Lung (tissue), 12 donors: Measurements from ENCODE around the gene TMEM80. TPM values are rescaled to one million over a fixed set of nuclear protein-coding genes. Genes with fewer than 3 reads are reported as not detected.
A peak's percentile ranks its signal among the peaks of the same experiment; 100 is the strongest.

Experiments used
- ATAC-seq: fragments of 200-7000 bp; cut with Tn5 transposase; one replicate; pipeline ENCODE4 v1.9.1; 2020; ENCODE audit warnings: moderate number of reproducible peaks; ENCODE audit not compliant: insufficient read depth, low FRiP score
- DNase-seq, 3 donors: peaks; one replicate each; pipeline ENCODE4 v3.0.0-alpha.2; 2013 to 2017
- H3K27ac ChIP-seq, 2 donors: one replicate each; pipeline ENCODE4 v1.5.1; 2013; ENCODE audit warnings: mild to moderate bottlenecking in 2 of 2, moderate library complexity in 2 of 2, control low read depth in 1 of 2, inconsistent platforms in 1 of 2, low read depth in 1 of 2, low read length in 1 of 2
- H3K27me3 ChIP-seq, 3 donors: one replicate each; pipeline ENCODE4 v1.5.1; 2013; ENCODE audit warnings: low read length in 2 of 3; ENCODE audit not compliant: control insufficient read depth in 3 of 3, insufficient read depth in 3 of 3
- H3K36me3 ChIP-seq, 4 donors: one replicate each; pipeline ENCODE4 v1.5.1; 2013; ENCODE audit warnings: low read length in 4 of 4, mild to moderate bottlenecking in 1 of 4, moderate library complexity in 1 of 4; ENCODE audit not compliant: control insufficient read depth in 4 of 4, insufficient read depth in 4 of 4
- H3K4me1 ChIP-seq, 5 donors: one replicate each; pipeline ENCODE4 v1.5.1; 2013; ENCODE audit warnings: low read length in 5 of 5, mild to moderate bottlenecking in 2 of 5, moderate library complexity in 1 of 5; ENCODE audit not compliant: control insufficient read depth in 5 of 5, insufficient read depth in 5 of 5
- H3K4me3 ChIP-seq: one replicate; pipeline ENCODE4 v1.5.1; 2013; ENCODE audit warnings: mild to moderate bottlenecking, control low read depth, moderate library complexity
- H3K9ac ChIP-seq, 2 donors: one replicate each; pipeline ENCODE4 v1.5.1; 2013; ENCODE audit warnings: low read length in 2 of 2, control low read depth in 1 of 2; ENCODE audit not compliant: insufficient read depth in 1 of 2
- H3K9me3 ChIP-seq, 4 donors: one replicate each; pipeline ENCODE4 v1.5.1; 2013; ENCODE audit warnings: low read length in 3 of 4, mild to moderate bottlenecking in 1 of 4, moderate library complexity in 1 of 4; ENCODE audit not compliant: control insufficient read depth in 4 of 4, insufficient read depth in 3 of 4
- CTCF ChIP-seq: IDR thresholded peaks from 2 replicates; pipeline ENCODE4 v1.5.1; 2012; ENCODE audit warnings: mild to moderate bottlenecking; ENCODE audit errors: control extremely low read depth, extremely low read depth
- WGBS, 2 donors: extraction: QIAGEN DNeasy Blood & Tissue Kit; methylation state at CpG; one replicate each; pipeline ENCODE4 v1.1.7; 2013; 5-methylcytosine and 5-hydroxymethylcytosine counted together
- polyA plus RNA-seq, 2 donors: library from polyadenylated mRNA; stranded (reverse); fragments of 200-250 nt; gene quantifications; one replicate each; pipeline ENCODE4 v1.2.1, GENCODE V29; 2013
- total RNA-seq, 2 donors: library from RNA; depleted of rRNA in 1 of 2; stranded (reverse); fragments of >200 nt in 1 of 2; gene quantifications; one replicate each; pipeline ENCODE4 v1.2.1, GENCODE V29; 2014 to 2021
- donor health status: control.
- donor health status: control.
- donor health status: Bipolar disorder and iron deficiency.
- donor health status: healthy.
- donor health status: DM: yes; HTN: yes; CAD: no.

Gene TMEM80
- total and polyA plus RNA-seq, 4 donors = 10.3 to 28.1 (median 18.5) TPM

- Histone ChIP-seq H3K4me3 (no peak overlapping the region), H3K9ac (no peak overlapping the region), H3K4me1 (peaks cover 0 to 27% (median 0%) of the 10 kb centered on the region in 5 donors), H3K27ac (peak overlapping the region in 1 of 2 donors; percentile 80), H3K27me3 (peaks cover 0 to 4% (median 0%) of the 10 kb centered on the region in 3 donors), H3K36me3 (peaks cover 0 to 5% (median 0%) of the 10 kb centered on the region in 4 donors), H3K9me3 (no peaks in the 10 kb centered on the region)
- DNase-seq (peak in 1 of 3 donors; percentile 51), ATAC-seq (peak; percentile 16)
- 65 to 82% methylated on average over 16 of the region's 16 CpGs for WGBS, 2 donors
- TF ChIP-seq CTCF = no peak
Measured at GRCh38 chr11:707817-708420, 12.3 kb downstream of the TMEM80 start.

- no peak overlapping the region for H3K4me3 ChIP-seq
- 72% methylated on average over 7 of the region's 7 CpGs for WGBS, 2 donors
- no peaks in the 10 kb centered on the region for H3K9me3 ChIP-seq
- H3K36me3 ChIP-seq = peaks cover 0 to 5% (median 0%) of the 10 kb centered on the region in 4 donors
- H3K9ac ChIP-seq = no peak overlapping the region
- TF ChIP-seq CTCF = no peak
- DNase-seq = no peak
- H3K27ac ChIP-seq = peak overlapping the region in 1 of 2 donors; percentile 48
- no peak for ATAC-seq
- H3K4me1 ChIP-seq = peaks cover 0 to 24% (median 0%) of the 10 kb centered on the region in 5 donors
- H3K27me3 ChIP-seq = peaks cover 0 to 4% (median 0%) of the 10 kb centered on the region in 3 donors
Measured at GRCh38 chr11:708511-708910, 12.9 kb downstream of the TMEM80 start.

- Histone ChIP-seq H3K4me3 (no peak overlapping the region), H3K36me3 (peaks cover 0 to 2% (median 0%) of the 10 kb centered on the region in 4 donors), H3K9me3 (no peaks in the 10 kb centered on the region), H3K27ac (peak overlapping the region in 1 of 2 donors; percentile 11), H3K9ac (no peak overlapping the region), H3K4me1 (peaks cover 0 to 24% (median 0%) of the 10 kb centered on the region in 5 donors), H3K27me3 (peaks cover 0 to 4% (median 0%) of the 10 kb centered on the region in 3 donors)
- 63 to 75% methylated on average over 26 to 27 of the region's 27 CpGs for WGBS, 2 donors
- ATAC-seq (no peak), DNase-seq (no peak)
- TF ChIP-seq CTCF = no peak
Measured at GRCh38 chr11:709109-709997, 13.7 kb downstream of the TMEM80 start.
